GM10266 (cell line): ENCODE results near the gene DIPK1B.

Experiments
- DNase-seq: peaks from one replicate; pipeline ENCODE4 v3.0.0; 2012; ENCODE audit errors: extremely low spot score
- CTCF ChIP-seq: IDR thresholded peaks from 2 replicates; pipeline ENCODE4 v1.5.1; 2012; ENCODE audit warnings: mild to moderate bottlenecking, low read depth; ENCODE audit not compliant: control insufficient read depth, insufficient read depth; ENCODE audit errors: missing control alignments

Gene DIPK1B

GRCh38 chr9:136675477-136676296 lies 36.7 kb upstream of the DIPK1B start:
- DNase-seq = no peak
- TF ChIP-seq CTCF = no peak

- DNase-seq = no peak
- no peak for TF ChIP-seq CTCF
These were observed 36.0 kb upstream of the DIPK1B start for GRCh38 chr9:136676297-136676794.

GRCh38 chr9:136676920-136677686 lies 35.3 kb upstream of the DIPK1B start:
- no peak for TF ChIP-seq CTCF
- DNase-seq = no peak

- no peak for TF ChIP-seq CTCF
- no peak for DNase-seq
These were observed 34.3 kb upstream of the DIPK1B start for GRCh38 chr9:136678034-136678433.

GRCh38 chr9:136678624-136679023 lies 33.7 kb upstream of the DIPK1B start:
- TF ChIP-seq CTCF = no peak
- no peak for DNase-seq

GRCh38 chr9:136679431-136679941 lies 32.9 kb upstream of the DIPK1B start:
- DNase-seq = no peak

More at GRCh38 chr9:136679431-136679941, 32.9 kb upstream of the DIPK1B start:
- no peak for TF ChIP-seq CTCF
